ENCODE measurements around the gene HOOK2.

HOOK2 gene

GRCh38 chr19:12759686-12760085 lies 15.7 kb downstream of the HOOK2 start:
- DNase-seq (ENCODE audit: insufficient read length, low spot score) = no peak
- TF ChIP-seq POLR2A (IDR thresholded peaks at IDR 0.05; ENCODE audit: low read depth, low read length) = no peak
- no peak for FAIRE-seq

DNA sequence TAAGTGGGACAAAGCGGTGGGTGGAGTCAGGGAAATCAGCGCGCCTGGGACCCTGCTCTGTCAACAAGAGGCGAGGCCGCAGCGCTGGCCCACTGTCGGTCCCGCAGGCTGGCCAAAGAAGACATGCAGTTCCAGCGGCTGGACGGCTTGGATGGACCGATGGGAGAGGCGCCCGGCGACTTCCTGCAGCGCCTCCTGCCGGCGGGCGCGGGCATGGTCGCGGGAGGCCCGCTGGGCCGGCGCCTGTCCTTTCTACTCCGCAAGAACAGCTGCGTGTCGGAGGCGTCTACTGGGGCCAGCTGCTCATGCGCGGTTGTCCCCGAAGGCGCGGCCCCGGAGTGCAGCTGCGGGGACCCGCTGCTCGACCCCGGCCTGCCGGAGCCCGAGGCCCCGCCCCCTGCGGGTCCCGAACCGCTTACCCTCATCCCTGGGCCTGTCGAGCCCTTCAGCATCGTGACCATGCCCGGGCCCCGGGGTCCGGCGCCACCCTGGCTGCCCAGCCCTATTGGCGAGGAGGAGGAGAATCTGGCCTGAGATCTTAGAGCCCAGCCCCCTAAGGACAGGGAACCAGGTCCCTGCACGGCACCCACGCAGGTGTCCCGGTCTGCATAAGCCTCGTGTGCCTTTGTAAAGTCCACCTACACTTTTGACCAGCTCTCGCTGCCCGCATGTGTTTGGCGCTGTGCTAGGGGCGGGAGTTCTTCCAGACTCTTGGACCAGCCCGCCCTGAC lies 17.6 kb downstream of the HOOK2 start:
- FAIRE-seq (no peak), DNase-seq (ENCODE audit: insufficient read length, low spot score) (peak; percentile 87)
- no peak for TF ChIP-seq POLR2A (IDR thresholded peaks at IDR 0.05; ENCODE audit: low read depth, low read length)

DNA sequence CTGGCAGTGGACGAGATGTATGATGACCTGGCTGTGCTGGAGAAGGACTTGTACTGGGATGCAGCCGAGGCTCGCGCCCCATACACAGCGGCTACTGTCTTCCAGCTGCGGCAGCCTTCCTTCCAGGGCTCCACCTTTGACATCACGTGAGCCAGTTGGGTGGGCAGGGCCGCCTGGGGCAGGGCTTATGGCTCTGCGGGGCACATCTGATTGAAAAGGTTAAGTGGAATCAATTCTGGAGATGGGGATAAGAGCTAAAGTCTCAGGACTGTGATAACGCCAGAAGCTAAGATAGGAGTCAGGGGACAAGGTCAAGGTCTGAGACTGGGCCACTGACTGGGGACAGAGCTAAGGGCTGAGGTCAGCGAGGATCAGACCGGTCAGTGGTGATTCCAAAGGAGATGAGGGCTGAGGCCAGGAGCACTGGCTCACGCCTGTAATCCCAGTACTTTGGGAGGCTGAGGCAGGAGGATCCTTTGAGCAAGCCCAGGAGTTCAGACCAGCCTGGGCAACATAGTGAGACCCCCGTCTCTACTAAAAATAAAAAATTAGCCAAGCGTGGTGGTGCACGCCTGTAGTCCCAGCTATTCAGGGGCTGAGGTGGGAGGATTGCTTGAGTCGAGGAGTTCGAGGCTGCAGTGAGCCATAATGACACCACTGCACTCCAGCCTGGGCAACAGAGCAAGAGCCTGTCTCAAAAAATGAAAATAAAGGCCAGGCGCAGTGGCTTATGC lies 19.0 kb downstream of the HOOK2 start:
- no peak for DNase-seq (ENCODE audit: insufficient read length, low spot score)
- TF ChIP-seq POLR2A (IDR thresholded peaks at IDR 0.05; ENCODE audit: low read depth, low read length) = no peak
- FAIRE-seq = no peak

GRCh38 chr19:12754465-12755196 lies 20.7 kb downstream of the HOOK2 start:
- TF ChIP-seq POLR2A (IDR thresholded peaks at IDR 0.05; ENCODE audit: low read depth, low read length) = no peak
- no peak for DNase-seq (ENCODE audit: insufficient read length, low spot score)
- FAIRE-seq = no peak

DNA sequence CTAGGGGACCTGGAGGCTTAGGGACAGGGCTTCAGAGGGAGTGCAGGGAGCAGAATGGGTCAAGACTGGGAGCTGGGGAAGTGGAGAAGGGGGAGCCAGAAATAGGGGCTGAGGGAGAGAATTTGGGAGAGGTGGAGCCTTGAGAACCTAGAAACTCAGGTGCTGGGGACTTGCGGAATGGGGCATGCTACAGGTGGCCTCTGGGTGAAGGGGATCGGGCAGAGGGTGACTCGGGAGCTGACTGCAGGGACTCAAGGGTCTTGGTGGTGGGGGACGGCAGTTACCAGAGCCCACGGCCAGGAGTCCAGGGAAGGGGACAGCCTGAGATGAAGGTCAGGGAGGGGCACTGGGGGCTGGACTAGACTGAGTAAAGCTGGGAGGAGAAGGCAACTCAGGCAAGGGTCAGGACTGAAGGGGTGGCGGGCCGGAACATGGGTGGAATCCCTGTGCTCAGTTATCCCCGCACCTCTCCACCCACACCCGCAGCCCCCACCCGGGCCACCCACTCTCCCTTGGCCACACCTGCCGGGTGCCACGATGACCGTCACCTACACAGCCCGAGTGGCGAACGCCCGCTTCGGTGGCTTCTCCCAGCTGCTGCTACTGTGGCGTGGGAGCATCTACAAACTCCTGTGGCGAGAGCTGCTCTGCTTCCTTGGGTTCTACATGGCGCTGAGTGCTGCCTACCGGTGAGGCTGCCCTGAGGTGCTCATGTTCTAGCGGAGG lies 23.1 kb downstream of the HOOK2 start:
- FAIRE-seq (no peak), DNase-seq (ENCODE audit: insufficient read length, low spot score) (no peak)
- TF ChIP-seq POLR2A (IDR thresholded peaks at IDR 0.05; ENCODE audit: low read depth, low read length) = no peak

DNA sequence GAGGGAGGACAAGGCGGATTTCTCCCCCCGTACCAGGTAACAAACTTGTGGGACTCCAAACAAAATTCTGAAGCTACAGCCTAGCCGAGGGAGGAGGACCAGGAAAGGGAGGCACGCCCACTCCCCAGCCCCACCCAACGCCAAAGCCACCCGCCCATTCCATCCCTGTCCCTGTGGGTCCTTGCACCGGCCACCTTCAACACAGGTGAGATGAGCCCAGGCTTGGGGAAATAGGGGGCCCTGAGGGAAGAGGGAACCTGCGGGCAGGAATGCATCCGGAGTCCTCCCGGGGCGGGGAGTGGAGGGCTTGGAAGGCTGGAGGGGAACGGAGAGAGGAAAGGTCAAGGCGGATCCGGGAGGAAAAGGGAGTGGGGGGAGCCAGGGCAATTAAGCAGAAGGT lies 23.7 kb downstream of the HOOK2 start, which contains the start of gene BEST2:
BEST2 (plus strand) TSS at position 157 of the 400 bp plus-strand sequence. CDS start 802 bp downstream, outside the sequence.
- no peak for TF ChIP-seq POLR2A (IDR thresholded peaks at IDR 0.05; ENCODE audit: low read depth, low read length)
- DNase-seq (ENCODE audit: insufficient read length, low spot score) (no peak), FAIRE-seq (no peak)

GRCh38 chr19:12750851-12751250 lies 24.5 kb downstream of the HOOK2 start:
- FAIRE-seq (no peak), DNase-seq (ENCODE audit: insufficient read length, low spot score) (no peak)
- no peak for TF ChIP-seq POLR2A (IDR thresholded peaks at IDR 0.05; ENCODE audit: low read depth, low read length)

DNA sequence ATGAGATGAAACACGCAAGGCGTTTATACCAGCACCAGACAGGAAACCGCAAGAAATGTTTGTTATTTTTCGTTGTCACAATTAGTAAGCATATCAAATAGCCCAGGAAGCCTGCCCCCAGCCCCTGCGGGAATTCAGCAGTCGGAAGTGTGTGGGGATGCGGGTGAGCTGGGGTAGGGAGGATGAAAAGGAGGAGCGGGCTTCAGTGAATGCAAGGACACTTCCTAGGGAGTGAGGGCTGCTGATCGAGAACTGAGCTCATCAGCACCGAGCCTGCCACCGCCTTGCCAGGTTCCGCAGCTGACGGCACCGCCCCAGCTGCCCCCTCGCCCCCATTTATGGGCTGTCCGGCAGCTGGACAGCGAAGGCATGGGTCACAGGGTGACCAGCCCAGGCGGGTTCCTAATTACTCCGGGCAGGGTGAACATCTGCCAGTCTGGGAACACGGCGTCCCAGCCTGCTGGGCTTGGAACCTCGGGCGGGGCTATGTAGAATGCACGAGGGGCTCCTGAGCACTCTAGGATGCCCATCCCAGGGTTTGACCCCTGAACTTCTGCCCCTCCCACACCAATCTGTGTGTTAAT lies 25.3 kb downstream of the HOOK2 start:
- no peak for FAIRE-seq
- TF ChIP-seq POLR2A (IDR thresholded peaks at IDR 0.05; ENCODE audit: low read depth, low read length) = no peak
- no peak for DNase-seq (ENCODE audit: insufficient read length, low spot score)

DNA sequence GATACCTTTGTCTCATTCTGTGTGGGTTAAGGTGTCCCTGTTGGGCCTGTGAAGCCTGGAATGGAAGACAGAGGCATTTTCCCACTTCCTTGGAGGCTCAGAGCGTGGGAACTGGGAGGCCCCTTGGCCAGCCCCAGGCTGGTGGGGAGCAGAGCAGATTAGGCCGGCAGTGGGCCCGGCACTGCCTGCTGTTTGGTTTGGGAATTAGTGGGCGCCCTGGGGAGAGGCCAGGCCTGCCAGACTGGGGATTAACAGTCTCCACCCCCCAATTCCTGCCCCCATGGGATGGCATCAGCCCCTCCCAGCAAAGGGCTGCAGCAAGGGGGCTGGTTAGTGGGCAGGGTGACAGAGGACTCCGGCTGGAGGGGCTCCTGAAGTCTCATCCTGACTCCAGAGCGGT lies 26.9 kb downstream of the HOOK2 start:
- no peak for TF ChIP-seq POLR2A (IDR thresholded peaks at IDR 0.05; ENCODE audit: low read depth, low read length)
- FAIRE-seq = no peak

GRCh38 chr19:12745166-12745897 lies 30.0 kb downstream of the HOOK2 start:
- DNase-seq (ENCODE audit: insufficient read length, low spot score) = no peak
- no peak for TF ChIP-seq POLR2A (IDR thresholded peaks at IDR 0.05; ENCODE audit: low read depth, low read length)
- no peak for FAIRE-seq

More for the DNA sequence above, 26.9 kb downstream of the HOOK2 start:
- DNase-seq (ENCODE audit: insufficient read length, low spot score) = no peak

DNA sequence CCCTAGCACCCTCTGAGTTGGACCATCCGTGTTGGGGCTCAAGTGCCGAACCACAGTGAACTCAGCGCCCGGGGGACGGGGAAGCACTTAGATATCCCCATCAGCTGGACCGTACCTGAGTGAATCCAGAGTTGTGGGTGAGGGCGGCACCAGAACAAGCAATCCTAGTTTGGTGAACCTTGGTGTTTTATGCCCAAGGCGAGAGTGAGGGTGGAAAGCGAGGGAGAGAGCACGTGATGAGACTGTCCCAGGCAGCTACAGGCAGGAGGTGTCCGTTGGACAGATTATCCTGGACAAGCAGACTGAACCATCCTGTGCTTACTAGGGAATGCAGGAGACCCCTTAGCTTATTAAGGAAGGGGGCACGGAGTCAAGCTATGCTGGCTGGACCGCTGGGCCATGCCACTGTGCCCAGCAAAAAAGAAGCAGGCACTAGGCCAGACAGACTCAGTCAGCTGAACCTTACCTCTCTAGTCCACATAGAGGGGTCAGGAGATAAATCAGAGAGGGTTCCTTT lies 37.5 kb downstream of the HOOK2 start:
- TF ChIP-seq POLR2A (IDR thresholded peaks at IDR 0.05; ENCODE audit: low read depth, low read length) = no peak
- FAIRE-seq (no peak), DNase-seq (ENCODE audit: insufficient read length, low spot score) (no peak)

- FAIRE-seq (peak; percentile 94), DNase-seq (ENCODE audit: insufficient read length, low spot score) (peak; percentile 95)
- peak; percentile 66 for TF ChIP-seq POLR2A (IDR thresholded peaks at IDR 0.05; ENCODE audit: low read depth, low read length)
Measured at GRCh38 chr19:12736995-12737834, 38.1 kb downstream of the HOOK2 start, which contains the start of gene GET3. GET3 (plus strand) TSS chr19:12737497; CDS start chr19:12737506, 9 bp downstream.

Measured in H54 (cell line).